HPDE6-E6E7 (cell line): ENCODE measurements around the gene RAP1GAP.

Experiments used
- DNase-seq: peaks from one replicate; pipeline ENCODE4 v3.0.0; 2011; ENCODE audit warnings: missing footprints; ENCODE audit errors: extremely low spot score

The RAP1GAP gene

DNA sequence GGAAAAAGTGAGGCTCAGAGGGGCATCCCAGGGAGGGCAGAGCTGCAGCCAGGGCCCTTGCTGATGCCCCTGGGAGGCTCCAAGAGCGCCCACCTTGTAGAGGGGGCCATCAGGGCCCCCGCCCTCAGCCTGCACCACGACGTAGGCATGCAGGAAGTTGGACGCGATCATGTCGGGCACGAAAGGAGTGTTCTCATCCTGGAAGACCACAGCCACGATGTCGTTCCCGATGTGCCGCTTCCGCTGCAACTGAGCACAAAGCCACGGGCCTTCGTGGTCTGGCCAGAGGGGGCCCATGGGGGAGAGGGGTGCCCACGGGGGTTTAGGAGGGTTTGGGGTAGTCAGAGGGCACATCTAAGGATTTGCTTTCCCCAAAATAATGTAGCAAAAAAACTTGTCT, 59.1 kb downstream of the RAP1GAP start:
- no peak for DNase-seq

DNA sequence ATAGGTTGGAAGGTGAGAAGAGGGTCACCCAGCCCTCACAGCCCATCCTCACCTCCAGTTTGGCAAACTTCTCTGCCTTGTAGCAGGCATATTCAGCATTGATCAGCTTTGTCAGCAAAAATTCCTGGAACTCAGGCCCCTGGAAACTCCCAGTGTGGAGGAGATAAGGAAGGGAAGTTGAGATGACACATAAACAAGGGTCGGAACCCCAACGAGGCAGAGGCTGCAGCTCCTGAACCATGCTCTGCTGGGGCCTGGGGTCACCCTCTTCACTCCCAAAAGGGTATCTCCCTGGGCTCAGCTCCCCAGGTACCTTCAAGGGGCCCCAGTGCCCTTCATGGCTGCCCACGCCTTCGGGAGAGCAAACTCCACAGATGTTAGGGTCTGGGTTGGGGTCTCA, 60.4 kb downstream of the RAP1GAP start:
- no peak for DNase-seq

DNA sequence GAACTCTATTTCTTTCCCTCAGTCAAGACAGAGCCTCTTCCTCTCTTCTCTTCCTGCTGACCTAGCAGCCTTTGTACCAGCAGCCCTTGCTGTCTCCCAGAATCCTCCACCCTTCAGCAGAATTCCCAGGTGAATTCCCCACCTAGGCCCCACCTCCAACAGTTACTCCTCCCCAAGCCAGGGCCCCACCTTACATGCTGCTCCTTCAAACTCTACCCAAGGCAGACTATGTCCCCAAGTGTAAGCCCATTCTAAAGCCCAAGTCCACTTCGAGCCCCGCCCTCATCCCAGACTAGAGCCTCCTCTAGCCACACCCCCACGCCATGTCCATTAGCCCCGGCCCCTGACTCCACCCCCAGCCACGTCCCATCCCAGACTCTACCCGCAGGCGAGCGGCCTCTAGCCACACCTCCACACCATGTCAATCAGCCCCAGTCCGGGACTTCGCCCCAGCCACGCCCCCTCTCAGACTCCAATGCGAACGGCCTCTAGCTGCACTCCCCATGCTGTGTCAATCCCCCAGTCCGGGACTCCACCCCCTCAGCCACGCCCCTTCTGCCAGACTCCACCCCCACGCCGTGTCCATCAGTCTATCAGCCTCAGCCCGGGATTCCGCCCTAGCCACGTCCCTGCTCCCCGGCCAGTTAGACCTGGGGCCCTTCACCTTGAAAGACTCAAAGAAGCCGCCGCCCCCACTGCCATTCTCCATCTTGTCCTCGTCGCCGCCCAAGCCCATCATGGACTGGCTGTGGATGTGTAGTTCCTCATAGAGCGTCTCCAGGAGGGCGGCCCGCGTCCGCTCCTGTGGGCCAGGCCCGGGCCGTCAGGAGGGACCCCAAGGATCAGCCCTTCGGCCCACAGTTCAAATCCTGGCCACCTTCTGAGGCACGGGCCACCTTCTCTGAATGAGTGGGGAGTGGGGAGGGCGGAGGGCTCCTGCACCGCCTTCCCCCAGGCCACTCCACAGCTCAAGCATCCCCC, 61.3 kb downstream of the RAP1GAP start:
- peak; percentile 97 for DNase-seq

DNA sequence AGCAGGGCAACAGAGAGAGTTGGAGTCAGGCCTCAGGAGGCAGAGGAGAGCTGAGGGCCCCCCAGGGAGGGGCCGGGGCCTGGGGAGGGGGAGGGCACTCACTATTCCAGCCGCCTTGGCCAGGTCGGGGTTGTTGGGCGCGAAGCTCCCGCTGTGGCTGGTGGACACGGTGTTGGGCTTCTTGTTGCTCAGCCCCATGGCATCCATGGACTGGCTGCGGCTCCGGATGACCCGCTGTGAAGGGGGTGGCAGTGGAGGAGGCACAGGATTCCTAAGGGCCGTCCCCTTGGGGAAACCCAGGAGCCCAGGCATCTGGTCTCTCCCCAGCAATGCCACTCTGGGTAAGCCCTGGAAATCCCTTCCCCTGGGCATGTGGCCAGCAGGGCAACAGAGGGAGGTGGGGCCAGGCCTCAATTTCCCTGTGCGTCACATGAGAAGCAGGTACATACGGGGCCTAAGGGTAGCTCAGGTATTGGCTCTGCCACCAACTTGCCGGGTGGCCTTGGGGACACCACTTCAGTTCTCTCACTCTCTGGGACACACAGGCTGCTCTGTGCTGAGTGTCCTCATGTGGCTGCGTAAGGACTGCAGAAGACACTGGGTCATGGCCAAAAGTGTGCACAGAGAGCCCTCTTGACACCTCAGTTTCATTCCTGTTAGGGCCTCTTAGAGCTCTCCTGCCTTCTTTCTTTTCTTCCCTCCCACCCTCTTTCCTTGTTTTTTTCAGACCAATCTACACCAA, 63.0 kb downstream of the RAP1GAP start:
- no peak for DNase-seq

DNA sequence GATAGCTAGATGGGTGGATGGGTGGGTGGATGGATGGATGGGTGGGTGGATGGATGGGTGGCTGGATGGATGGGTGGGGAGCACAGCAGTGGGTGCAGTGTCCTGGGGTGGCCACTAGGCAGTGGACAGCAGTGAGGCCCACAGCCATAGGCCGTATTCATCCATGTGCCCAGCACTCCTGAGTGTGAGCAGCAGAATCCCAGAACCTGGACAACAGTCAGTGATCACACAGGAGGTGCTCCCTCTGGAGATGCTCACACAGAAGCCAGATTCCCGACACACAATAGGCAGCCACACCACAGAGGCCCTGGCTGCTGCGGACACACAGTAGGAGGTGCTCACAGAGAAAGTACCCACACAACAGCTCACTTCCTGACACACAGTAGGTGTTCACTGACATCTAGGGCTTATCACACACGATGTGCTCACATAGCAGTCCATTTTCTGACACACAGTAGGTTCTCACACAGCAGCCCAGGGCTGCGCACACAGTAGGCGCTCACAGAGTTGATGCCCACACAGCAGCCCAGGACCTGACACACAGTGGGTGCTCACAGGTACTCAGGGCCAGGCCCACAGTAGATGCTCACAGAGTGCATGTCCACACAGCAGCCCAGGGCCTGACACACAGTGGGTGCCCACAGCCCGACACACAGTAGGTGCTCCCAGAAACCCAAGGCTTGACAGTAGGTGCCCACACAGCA, 64.0 kb downstream of the RAP1GAP start:
- no peak for DNase-seq

DNA sequence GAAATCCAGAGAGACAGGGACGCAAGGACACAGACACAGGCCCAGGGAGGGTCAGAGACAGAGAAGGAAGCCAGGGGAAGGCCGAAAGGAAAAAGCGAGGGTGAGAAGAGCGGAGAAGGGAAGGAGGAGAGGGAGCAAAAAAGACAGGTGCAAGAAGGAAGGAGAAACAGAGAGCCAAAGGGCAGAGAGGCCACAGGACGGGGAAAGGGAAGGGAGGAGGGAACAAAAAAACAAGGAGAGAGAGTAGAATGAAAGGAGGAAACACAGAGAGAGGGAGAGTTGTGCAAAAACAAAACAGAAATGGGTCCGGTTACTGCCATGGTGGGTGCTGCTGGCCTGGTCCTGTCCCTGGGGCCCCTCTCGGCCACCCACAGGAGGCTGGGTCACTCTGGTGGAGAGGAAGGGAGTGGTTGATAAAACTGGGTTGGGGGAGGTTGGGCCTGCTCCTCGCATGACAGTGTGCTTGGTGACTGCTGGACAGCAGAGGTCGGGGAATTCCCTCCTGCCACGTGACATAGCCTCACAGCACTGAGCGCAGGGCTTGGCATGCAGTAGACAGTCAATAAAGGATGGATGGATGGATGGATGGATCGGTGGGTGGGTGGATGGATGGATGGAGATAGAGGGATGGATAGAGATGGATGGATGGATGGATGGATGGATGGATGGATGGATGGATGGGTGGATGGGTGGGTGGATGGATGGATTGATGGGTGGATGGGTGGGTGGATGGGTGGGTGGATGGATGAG, 64.8 kb downstream of the RAP1GAP start:
- DNase-seq, result no peak

DNA sequence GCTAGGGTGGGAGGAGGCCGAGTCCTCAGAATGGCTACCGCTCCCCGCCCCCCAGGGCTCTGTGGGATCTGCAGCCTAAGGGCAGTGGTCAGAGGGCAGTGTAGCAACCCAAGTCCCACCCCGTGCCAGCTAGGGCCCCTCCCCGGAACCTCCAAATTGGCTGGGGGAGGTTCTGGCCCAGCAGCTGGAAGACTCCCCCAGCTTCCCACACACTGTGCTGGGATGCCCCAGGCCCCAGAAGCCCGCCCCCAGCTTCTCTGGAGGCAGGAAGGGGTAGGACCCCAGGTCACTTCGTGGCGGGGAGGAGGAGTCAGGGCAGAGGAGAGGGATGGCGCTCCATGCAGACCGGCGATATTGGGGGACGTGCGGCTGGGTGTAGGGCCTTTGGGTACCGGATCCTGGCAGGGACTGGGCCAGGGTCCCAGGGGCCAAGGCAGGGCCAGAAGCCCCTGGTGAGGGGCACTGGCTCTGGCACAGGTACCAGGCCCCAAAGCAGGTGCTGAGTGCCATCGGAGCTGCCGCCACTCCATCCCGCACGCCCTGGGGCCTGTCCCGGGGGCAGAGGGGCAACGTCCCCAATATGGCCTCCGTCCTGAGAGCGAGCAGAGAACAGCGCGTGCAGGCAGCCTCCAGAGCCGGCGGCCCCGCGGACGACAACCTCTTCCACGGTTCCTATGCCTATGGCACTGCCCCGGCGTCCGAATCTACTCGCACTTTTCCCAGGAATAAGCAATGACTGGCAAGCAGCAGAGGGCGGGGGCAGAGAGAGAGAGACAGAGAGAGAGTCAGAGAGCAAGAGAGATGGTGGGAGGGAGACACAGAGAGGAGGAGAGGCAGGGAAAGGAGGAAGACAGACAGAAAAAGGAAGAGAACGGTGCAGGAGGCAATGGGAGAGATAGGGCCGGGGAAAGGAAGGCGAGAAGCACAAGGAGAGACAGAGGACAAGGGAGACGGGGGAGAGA, 65.7 kb downstream of the RAP1GAP start:
- no peak for DNase-seq

DNA sequence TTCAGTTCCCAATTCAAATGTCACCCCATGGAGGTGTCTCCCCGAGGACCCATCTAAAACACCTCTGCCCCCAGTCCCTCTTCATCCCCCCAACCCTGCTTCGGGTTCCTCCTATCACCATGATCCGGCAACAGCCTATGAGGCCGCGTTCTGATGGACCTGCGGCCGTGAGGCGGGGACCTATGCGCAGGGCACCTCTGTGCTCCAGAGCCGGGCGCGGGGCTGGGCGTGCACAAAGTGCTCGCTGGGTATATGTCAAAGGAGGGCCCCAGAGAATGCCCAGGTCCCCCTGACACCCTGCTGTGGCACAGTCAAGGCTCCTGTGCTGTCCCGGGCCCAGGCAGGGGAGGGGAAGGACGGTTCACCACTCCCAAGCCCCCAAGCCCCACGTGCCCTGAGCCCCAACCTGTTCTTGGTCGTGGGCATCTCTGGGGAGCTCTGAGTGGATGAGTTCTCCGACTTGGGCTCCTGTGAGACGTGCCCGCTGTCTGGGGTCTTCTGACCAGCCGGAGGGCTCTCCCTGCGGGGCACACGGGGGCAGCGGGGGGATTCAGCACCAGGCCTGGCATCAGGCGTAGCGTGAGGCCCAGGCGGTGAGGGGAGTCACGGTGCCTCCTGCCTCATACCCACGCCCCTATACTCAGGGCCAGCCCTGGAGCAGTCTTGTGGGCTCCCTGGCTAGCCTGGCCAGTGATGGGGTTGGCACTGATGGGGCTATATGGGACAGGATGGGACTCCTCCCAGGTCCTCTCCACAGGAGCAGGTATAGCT, 67.7 kb downstream of the RAP1GAP start:
- no peak for DNase-seq

DNA sequence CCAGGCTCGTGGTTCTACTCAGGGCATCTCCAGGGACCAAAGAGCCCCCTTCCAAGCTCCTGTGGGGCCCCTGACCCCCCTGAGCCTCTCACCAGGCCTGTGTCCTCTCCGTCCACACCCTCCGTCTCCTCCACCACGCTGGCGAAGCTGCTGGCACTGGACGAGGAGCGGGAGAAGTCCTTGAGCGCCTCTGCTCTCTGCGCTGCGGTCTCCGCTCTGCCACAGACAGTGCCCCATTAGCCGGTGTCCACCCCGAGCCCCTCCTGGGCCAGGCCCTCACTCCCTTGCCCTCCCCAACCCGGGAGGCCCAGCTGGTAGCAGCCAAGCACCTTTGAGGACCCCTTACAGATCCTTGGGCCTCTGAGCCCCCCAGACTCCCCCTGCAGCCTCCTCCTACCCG, 69.8 kb downstream of the RAP1GAP start:
- no peak for DNase-seq

DNA sequence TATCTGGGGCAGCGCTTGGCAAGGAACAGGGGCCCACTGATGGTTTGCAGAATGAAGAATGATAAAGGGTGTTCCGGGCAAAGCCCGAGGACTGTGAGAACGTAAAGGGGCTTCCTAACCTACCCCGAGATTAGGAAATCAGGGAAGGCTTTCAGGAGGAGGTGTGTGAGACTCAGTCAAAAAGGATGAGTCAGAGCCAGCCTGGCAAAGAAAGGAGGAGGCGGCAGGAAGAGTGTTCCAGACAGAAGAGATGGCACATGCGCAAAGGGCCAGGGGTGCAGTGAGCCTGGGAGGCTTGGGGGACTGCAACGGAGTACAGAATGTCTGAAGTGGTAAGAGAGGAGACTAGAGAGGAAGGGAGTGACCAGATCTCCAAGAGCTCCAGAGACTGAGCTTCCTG, 70.3 kb downstream of the RAP1GAP start:
- DNase-seq, result no peak

DNA sequence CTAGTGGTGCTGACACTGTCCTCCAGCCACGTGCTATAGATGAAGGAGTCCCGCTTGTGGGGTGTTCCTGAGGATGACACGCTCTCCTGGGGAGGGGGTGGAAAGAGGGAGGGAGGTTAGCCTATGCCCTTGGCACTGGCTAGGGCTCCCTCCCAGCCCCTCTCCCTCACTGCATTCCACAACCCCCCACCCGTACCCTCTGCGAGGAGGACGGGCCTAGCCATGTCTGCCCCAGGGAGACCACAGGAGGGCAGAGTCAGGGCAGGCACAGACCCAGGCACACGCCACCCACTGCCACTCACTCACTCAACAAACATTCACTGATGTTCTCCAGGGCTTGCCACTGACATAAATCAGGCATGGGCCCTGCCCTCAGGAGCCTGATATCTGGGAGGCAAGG, 70.7 kb downstream of the RAP1GAP start:
- DNase-seq, result no peak

DNA sequence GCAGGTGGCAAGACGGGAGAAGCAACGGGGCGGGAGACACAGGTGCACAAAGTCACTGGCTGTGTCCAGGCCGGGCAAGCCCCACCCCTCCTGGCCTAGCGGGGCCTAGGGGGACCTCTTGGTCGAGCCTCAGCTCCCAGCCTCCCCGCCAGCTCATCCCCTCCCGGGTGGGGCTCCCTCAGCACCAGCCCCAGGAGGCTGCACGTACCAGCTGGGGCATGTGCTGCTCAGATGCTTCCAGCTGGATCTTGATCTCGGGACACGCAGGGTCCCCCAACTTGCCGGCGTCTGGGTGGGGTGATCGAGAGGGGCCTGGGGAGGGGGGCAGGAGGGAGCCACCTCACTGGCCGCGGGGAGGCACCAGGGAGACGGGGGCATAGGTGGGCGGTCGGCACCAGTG, 71.4 kb downstream of the RAP1GAP start:
- DNase-seq, result no peak

DNA sequence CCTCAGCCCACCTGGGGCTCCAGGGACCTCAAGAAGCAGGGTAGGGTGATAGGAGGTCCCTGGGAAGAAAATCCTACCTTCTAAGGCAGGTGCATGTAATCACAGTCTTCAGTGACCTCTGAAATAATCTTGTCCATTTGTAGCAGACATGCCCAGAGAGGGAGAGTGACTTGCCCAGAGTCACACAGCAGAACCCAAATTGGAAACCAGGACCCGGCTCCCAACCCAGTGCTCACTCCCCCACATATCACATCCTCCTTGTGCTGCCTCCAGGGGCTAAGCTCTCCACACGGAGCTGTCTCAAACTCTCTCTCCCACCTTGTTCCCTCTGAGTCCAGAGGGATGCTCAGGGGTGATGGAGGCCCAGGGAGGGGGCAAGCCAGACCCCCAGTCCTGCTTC, 72.5 kb downstream of the RAP1GAP start:
- no peak for DNase-seq

DNA sequence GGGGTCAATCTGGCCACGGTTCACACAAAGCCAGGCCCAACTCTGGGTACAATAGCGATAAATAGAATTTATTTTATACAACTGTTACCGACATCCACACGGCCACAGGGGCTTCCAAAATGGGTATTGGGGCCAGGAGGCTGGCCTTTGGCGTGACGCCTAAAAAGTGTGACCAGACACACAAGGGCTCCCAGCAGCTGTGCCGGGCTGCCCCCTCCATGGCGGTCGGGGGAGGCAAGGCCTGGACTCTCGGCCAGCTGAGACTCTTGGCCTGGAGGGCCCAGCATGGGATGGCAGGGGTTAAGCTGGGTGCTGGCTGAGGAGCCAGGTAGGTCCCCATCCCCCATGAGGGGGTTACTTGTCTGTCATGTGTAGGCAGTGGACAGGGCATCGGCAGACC, 73.0 kb downstream of the RAP1GAP start:
- DNase-seq, result no peak

DNA sequence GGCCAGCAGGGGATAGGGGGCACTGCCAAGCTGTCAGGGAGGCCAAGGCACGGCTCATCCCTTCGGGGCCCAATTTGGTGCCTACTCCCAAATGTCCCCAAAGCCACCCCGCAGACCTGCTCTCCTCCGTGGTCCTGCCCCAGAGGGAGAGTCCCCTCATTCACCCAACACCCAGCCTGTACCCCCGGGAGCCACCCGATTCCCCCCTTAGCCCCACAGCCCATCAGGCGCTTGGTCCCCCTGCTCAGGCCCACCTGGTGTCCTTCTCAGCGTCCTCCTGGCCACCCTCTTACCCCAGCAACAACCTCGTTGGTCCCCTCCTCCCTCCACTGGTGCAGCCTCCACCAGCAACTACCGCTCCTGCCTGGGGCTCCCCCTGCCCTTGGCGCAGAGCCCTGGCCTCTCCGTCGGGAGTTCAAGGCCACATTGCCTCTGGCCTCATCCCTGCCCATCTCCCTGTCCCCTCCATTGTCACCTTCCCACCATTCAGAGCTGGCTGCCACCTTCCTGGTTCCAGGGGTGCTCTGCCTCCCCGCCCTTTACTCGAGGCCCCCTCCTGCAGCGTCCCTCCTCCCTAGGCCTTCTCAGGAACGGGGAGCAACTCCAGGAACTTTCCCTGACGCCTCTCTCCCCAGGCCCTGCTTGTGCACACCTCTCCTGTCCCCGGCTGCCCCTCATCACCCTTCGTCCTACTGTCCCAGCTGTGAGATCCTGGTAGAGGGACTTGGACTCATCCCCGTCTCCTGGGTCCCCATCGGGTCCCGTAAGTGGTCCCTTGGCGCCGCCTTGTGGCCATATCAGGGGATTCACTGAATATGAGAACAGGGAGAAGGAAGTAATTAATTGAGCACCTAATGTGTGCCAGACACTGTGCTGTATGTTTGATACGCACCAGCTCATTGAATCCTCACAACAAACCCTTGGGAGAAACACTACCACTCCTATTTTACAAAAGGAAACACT, 73.9 kb downstream of the RAP1GAP start:
- no peak for DNase-seq

DNA sequence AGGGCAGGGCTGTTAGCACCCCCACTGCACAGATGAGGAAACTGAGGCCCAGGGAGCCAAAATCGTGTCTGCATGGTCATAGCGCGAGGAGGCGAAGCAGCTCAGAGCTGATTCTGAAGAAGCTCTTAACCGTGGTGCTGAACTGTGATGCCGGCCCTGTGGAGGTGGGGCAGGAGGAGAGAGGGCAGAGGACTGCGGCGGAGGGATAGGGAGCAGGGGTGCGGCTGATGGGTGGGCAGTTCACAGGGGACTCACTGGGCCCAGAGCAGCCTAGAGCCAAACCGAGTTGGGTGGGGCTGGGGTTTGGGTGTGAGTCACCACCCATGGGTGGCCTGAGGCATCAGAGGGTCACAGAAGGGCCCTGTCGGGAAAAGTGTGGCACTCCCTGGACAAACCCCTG, 74.7 kb downstream of the RAP1GAP start:
- no peak for DNase-seq

DNA sequence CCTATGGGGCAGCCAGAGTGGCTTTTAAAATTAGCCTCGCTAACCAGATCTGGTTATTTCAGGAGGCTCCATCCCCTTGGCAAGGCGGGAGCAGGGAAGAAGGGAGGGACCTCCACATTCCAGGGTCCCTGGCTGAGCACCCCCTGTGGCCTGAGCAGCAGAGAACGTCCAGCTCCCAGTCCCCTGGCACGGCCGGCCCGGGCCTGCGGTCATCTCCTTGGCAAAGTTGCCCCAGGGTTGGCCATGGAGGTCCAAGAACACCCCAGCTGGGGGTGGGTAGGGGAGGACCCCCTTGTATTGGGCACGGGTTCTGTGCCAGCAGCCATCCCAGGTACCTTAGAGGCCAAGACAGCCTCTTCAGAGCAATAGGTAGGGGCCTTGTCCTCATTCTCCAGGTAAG, 75.9 kb downstream of the RAP1GAP start:
- no peak for DNase-seq

DNA sequence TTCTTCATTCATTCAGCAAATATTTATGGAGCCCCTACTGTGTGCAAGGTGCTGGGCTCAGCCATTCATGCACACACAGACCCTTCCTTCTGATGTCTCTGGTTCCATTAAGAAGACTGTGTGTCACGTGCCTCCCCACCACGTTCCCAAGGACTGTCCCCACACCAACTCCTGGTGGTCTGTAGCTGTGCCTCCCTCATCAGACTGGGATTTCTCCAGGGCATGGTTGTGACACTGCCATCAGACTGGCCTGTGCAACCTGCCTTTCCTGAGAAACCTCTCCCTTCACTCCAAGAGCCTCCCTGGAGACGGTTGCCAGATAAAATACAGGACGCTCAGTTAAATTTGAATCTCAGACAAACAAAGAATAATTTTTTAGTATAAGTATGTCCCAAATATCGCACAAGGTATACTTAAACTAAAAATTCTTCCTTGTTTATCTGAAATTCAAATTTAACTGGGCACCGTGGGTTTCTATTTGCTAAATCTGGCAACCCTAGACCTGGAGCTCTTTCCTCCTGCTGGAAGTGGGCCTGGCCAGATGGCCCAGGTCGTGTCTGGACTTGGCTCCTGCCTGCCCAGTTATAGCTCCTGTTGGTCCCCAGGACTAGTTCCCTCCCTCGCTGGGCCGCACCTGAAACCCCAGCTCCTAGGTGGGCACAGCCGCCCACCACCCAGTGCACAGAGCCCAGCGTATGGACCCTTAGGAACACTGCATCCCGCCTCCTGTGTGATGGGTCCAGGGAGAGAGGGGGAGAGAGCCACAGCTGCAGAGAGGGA, 76.9 kb downstream of the RAP1GAP start:
- DNase-seq, result no peak
